Breast epithelium (tissue), 3 donors: ENCODE measurements around the gene MPDZ.

Experiments
- POLR2AphosphoS5 ChIP-seq, 3 donors: sonication (generic); formaldehyde crosslinking; IDR thresholded peaks; one replicate each; pipeline ENCODE4 v1.6.1; 2017; ENCODE audit warnings: antibody characterized with exemption in 3 of 3
- TF ChIP-seq, protein P1 (sequence below), 3 donors: fragments of 450-650 bp; IDR thresholded peaks; one replicate each; pipeline ENCODE4 v1.5.1; 2016 to 2017; ENCODE audit warnings: antibody characterized with exemption in 3 of 3, mild to moderate bottlenecking in 3 of 3, moderate library complexity in 3 of 3

DNA sequence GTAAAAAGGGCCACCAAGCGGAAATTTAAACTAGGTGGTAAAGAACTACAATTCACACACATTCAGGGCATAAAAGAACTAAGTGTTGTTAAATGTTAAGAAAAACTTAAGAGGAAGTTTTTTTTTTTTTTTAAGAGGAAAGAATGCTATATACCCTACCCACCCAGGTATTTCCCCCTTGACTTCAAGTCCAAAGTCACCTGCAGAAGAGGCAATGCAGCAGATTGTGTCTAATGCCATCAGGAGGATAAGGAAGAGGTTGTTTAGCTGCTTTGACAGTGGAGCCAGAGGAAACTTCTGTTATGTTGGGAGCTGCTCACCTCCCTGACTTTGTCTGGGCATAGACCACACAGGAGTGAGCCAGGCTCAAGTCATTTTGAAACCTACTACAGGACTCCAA lies 69.2 kb downstream of the MPDZ start:
- TF ChIP-seq, protein P1, sequence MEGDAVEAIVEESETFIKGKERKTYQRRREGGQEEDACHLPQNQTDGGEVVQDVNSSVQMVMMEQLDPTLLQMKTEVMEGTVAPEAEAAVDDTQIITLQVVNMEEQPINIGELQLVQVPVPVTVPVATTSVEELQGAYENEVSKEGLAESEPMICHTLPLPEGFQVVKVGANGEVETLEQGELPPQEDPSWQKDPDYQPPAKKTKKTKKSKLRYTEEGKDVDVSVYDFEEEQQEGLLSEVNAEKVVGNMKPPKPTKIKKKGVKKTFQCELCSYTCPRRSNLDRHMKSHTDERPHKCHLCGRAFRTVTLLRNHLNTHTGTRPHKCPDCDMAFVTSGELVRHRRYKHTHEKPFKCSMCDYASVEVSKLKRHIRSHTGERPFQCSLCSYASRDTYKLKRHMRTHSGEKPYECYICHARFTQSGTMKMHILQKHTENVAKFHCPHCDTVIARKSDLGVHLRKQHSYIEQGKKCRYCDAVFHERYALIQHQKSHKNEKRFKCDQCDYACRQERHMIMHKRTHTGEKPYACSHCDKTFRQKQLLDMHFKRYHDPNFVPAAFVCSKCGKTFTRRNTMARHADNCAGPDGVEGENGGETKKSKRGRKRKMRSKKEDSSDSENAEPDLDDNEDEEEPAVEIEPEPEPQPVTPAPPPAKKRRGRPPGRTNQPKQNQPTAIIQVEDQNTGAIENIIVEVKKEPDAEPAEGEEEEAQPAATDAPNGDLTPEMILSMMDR (IDR thresholded peaks at IDR 0.05), result no peak
- no peak for TF ChIP-seq POLR2AphosphoS5 (IDR thresholded peaks at IDR 0.05)
